Measurements from ENCODE around the gene MARVELD1. TPM values are rescaled to one million over a fixed set of nuclear protein-coding genes. Genes with fewer than 3 reads are reported as not detected.

MARVELD1 gene
- total RNA-seq, 4 donors from 2014 or later = 5.6 to 24.6 (median 13.6) TPM

DNA sequence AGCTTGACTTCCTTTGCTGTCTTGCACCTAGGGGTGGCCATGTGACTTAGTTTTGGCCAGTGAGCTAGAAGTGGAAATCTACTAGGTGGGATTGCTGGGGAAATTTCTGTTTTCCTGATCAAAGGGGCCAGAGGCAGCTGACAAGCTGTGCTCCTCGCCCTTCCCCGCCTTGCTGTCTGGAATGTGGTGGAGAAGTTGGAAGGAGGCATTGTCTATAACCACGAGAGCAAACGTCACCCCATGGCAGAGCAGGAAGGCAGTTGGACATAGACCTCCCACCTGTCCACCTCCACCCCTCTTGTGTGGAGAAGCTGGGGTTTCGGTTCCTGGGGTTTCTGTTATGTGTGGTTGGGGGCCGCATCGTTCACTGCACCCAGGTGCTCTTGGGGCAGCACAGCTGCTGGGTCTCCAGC lies 51.0 kb downstream of the MARVELD1 start:
- no peak for DNase-seq
- WGBS, 2 donors (ENCODE audit: low coverage in 1 of 2) = 61% methylated on average over 7 of the region's 7 CpGs; no CpG with 5 or more reads in 1 of the 2 donors
- intact Hi-C loops (cut with DNase I; ENCODE audit: low total_unique reads) = loop anchor here (1.0 kb wide), 1 partner anchor 47 kb away; no protein-coding TSS in a partner anchor
- no peak for TF ChIP-seq POLR2AphosphoS5 (IDR thresholded peaks at IDR 0.05)
- no peak for TF ChIP-seq EP300 (IDR thresholded peaks at IDR 0.05; ENCODE audit: low read depth)
- TF ChIP-seq, protein P1, sequence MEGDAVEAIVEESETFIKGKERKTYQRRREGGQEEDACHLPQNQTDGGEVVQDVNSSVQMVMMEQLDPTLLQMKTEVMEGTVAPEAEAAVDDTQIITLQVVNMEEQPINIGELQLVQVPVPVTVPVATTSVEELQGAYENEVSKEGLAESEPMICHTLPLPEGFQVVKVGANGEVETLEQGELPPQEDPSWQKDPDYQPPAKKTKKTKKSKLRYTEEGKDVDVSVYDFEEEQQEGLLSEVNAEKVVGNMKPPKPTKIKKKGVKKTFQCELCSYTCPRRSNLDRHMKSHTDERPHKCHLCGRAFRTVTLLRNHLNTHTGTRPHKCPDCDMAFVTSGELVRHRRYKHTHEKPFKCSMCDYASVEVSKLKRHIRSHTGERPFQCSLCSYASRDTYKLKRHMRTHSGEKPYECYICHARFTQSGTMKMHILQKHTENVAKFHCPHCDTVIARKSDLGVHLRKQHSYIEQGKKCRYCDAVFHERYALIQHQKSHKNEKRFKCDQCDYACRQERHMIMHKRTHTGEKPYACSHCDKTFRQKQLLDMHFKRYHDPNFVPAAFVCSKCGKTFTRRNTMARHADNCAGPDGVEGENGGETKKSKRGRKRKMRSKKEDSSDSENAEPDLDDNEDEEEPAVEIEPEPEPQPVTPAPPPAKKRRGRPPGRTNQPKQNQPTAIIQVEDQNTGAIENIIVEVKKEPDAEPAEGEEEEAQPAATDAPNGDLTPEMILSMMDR (IDR thresholded peaks at IDR 0.05) = no peak
- no peak for TF ChIP-seq POLR2A (IDR thresholded peaks at IDR 0.05)
- Histone ChIP-seq H3K36me3 (peaks cover 0 to 8% (median 2%) of the 10 kb centered on the region in 4 donors), H3K27ac (no peak overlapping the region), H3K9me3 (no peaks in the 10 kb centered on the region), H3K4me3 (no peak overlapping the region), H3K27me3 (peaks cover 6% of the 10 kb centered on the region), H3K4me1 (no peaks in the 10 kb centered on the region)
- in situ Hi-C loops (cut with MboI; ENCODE audit: low pct_ligation_motif_present in 1 of 4, low pct_unique_long_range_greater_than_20kb in 1 of 4, low sequenced_read_pairs in 3 of 4) = no loop called here

- Histone ChIP-seq H3K27ac (no peak overlapping the region), H3K9me3 (no peaks in the 10 kb centered on the region), H3K4me1 (no peaks in the 10 kb centered on the region), H3K27me3 (peaks cover 13% of the 10 kb centered on the region), H3K36me3 (peaks cover 0 to 4% (median under 1%) of the 10 kb centered on the region in 4 donors), H3K4me3 (no peak overlapping the region)
- peak; percentile 27 for DNase-seq
- TF ChIP-seq POLR2AphosphoS5 (IDR thresholded peaks at IDR 0.05) = no peak
- TF ChIP-seq EP300 (IDR thresholded peaks at IDR 0.05; ENCODE audit: low read depth) = no peak
- TF ChIP-seq POLR2A (IDR thresholded peaks at IDR 0.05) = no peak
- TF ChIP-seq, protein P1 (IDR thresholded peaks at IDR 0.05) = no peak
- intact Hi-C loops (cut with DNase I; ENCODE audit: low total_unique reads) = no loop called here
- in situ Hi-C loops (cut with MboI; ENCODE audit: low pct_ligation_motif_present in 1 of 4, low pct_unique_long_range_greater_than_20kb in 1 of 4, low sequenced_read_pairs in 3 of 4) = no loop called here
- 74% methylated on average over 3 of the region's 15 CpGs; no CpG with 5 or more reads in 1 of the 2 donors for WGBS, 2 donors (ENCODE audit: low coverage in 1 of 2)
Observed at GRCh38 chr10:97765201-97765600, 51.7 kb downstream of the MARVELD1 start.

GRCh38 chr10:97766106-97766810 lies 52.7 kb downstream of the MARVELD1 start:
- Histone ChIP-seq H3K36me3 (no peaks in the 10 kb centered on the region), H3K4me1 (peaks cover 0 to 4% (median 3%) of the 10 kb centered on the region in 4 donors), H3K4me3 (no peak overlapping the region), H3K27ac (no peak overlapping the region), H3K9me3 (no peaks in the 10 kb centered on the region), H3K27me3 (peaks cover 23% of the 10 kb centered on the region)
- TF ChIP-seq, protein P1 (IDR thresholded peaks at IDR 0.05) = no peak
- TF ChIP-seq EP300 (IDR thresholded peaks at IDR 0.05; ENCODE audit: low read depth) (no peak), POLR2AphosphoS5 (IDR thresholded peaks at IDR 0.05) (no peak), POLR2A (IDR thresholded peaks at IDR 0.05) (no peak)
- no peak for DNase-seq
- WGBS, 2 donors (ENCODE audit: low coverage in 1 of 2) = 92% methylated on average over 13 of the region's 13 CpGs; no CpG with 5 or more reads in 1 of the 2 donors
- in situ Hi-C loops (cut with MboI; ENCODE audit: low pct_ligation_motif_present in 1 of 4, low pct_unique_long_range_greater_than_20kb in 1 of 4, low sequenced_read_pairs in 3 of 4) = no loop called here
- intact Hi-C loops (cut with DNase I; ENCODE audit: low total_unique reads) = no loop called here

DNA sequence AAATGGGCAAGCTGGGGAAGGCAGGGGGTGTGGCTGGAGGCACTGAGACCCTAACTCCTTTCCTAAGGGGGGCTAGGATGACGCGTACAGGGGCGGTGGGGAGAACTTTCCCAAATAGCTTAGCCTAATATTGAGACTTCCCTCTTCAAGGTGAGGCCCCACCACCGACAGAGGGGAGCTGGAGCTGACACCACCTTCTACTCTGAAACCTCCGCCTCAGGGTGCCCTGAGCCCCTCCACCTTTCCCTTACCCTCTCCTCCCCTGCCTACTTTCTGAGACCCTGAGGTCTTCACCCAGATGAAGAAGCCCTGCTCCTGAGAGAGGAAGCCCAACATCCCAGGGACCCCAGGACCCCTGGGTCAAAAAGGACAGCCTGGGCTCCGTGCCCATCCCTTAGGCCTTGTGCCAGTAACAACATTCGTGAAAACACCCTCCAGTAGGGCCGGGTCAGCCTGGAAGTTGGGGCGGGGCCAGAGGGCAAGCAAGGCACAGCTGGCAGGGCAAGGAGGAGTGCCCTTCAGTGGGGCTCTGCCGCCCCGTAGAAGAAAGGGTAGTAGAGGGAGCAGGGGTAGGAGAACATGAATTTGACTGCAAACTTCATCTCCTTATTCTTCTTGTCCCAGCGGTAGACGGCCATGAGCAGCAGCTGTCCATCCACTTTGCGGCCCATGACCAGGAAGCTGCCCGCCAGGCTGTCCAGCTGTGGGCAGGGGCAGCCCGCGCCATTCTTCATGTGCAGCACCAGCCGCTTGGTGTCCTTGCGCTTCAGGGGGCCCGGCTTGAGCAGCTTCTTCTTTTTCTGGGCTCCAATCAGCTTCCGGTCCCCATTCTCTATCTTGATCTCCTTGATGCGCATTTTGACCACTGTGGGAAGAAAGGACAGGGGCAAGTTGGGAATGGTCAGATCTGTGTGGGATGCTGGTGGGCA lies 53.7 kb downstream of the MARVELD1 start:
- intact Hi-C loops (cut with DNase I; ENCODE audit: low total_unique reads) (no loop called here), in situ Hi-C loops (cut with MboI; ENCODE audit: low pct_ligation_motif_present in 1 of 4, low pct_unique_long_range_greater_than_20kb in 1 of 4, low sequenced_read_pairs in 3 of 4) (no loop called here)
- Histone ChIP-seq H3K4me1 (peaks cover 0 to 6% (median 6%) of the 10 kb centered on the region in 4 donors), H3K9me3 (no peaks in the 10 kb centered on the region), H3K27me3 (peaks cover 33% of the 10 kb centered on the region), H3K27ac (no peak overlapping the region), H3K4me3 (no peak overlapping the region), H3K36me3 (no peaks in the 10 kb centered on the region)
- no peak for DNase-seq
- TF ChIP-seq POLR2AphosphoS5 (IDR thresholded peaks at IDR 0.05) (no peak), POLR2A (IDR thresholded peaks at IDR 0.05) (no peak), EP300 (IDR thresholded peaks at IDR 0.05; ENCODE audit: low read depth) (no peak)
- TF ChIP-seq, protein P1 (IDR thresholded peaks at IDR 0.05) = no peak
- WGBS, 2 donors (ENCODE audit: low coverage in 1 of 2) = 80 to 83% methylated on average over 3 to 22 of the region's 22 CpGs
